AG09319 (cell line): ENCODE measurements around the gene TMPRSS12.
"Not testable (repeated sequence)": the region's sequence is repeated elsewhere in the genome, so short reads cannot be mapped to it uniquely, and the experiment has no call there.

Experiments
- DNase-seq: peaks from one replicate; pipeline ENCODE4 v3.0.0-alpha.2; 2010; ENCODE audit warnings: low read depth; ENCODE audit errors: extremely low read depth
- CTCF ChIP-seq: IDR thresholded peaks from 2 replicates; pipeline ENCODE4 v1.5.1; 2011; ENCODE audit warnings: low read depth, mild to moderate bottlenecking, inconsistent platforms, low read length, moderate library complexity

The TMPRSS12 gene

GRCh38 chr12:50845021-50845647, 2.4 kb downstream of the TMPRSS12 start:
- no peak for TF ChIP-seq CTCF
- no peak for DNase-seq

GRCh38 chr12:50848963-50849362, 6.2 kb downstream of the TMPRSS12 start:
- TF ChIP-seq CTCF = no peak
- no peak for DNase-seq

- DNase-seq = not testable (repeated sequence)
Measured at GRCh38 chr12:50855218-50855617, 12.5 kb downstream of the TMPRSS12 start.

GRCh38 chr12:50855679-50856078, 13.0 kb downstream of the TMPRSS12 start:
- not testable (repeated sequence) for DNase-seq

- TF ChIP-seq CTCF = no peak
- DNase-seq = no peak
Measured at GRCh38 chr12:50859621-50860310, 17.0 kb downstream of the TMPRSS12 start.

- TF ChIP-seq CTCF = no peak
- peak; percentile 4 for DNase-seq
Measured at GRCh38 chr12:50862316-50862715, 19.6 kb downstream of the TMPRSS12 start.

GRCh38 chr12:50865266-50865665, 22.5 kb downstream of the TMPRSS12 start:
- DNase-seq = no peak
- no peak for TF ChIP-seq CTCF

GRCh38 chr12:50868881-50869280, 26.2 kb downstream of the TMPRSS12 start:
- DNase-seq = not testable (repeated sequence)

- no peak for DNase-seq
- TF ChIP-seq CTCF = no peak
Measured at GRCh38 chr12:50882563-50882962, 39.8 kb downstream of the TMPRSS12 start.
